NCI-H2029 treated with DMSO at 0.1 percent for 48 hours (cell line): ENCODE measurements around the gene PLIN5.

Experiments used
- DNase-seq: peaks from one replicate; lab custom pipeline; 2025; lab: John Stamatoyannopoulos, UW

The PLIN5 gene

GRCh38 chr19:4483385-4483784, 51.6 kb downstream of the PLIN5 start:
- no peak for DNase-seq

GRCh38 chr19:4482721-4483364, 52.2 kb downstream of the PLIN5 start:
- no peak for DNase-seq

- DNase-seq, result no peak
These were observed 57.8 kb downstream of the PLIN5 start for GRCh38 chr19:4477034-4477801.

GRCh38 chr19:4474514-4475022, 60.5 kb downstream of the PLIN5 start:
- DNase-seq, result no peak

- no peak for DNase-seq
These were observed 61.1 kb downstream of the PLIN5 start for GRCh38 chr19:4473763-4474513.

GRCh38 chr19:4473011-4473762, 61.8 kb downstream of the PLIN5 start:
- DNase-seq, result no peak
